ENCODE measurements around the gene SMC6.

DNA sequence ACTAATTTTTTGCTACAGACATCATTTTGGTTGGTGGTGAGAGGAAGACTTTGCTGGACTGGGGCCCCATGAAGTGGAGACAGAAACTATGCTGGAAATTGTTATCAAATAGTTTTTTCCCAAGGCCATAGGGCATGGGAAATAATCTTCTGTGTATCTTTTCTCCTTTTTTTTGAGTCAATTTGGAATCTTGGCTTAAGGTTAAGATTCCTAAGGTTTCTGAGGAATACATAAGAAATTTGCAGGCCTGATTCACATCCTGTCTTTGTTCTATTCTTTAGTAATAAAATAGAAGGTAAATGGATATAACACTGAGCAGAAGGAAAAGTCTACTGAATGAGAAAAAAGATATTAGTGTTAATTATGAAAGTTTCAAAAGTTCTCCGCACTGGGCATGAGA lies 16.6 kb downstream of the SMC6 start:
- TF ChIP-seq POLR2AphosphoS5 (IDR thresholded peaks at IDR 0.05) (no peak), CTCF (IDR thresholded peaks at IDR 0.05) (no peak)

All from transverse colon (tissue), 4 donors.